HG03280 (cell line): ENCODE results near the gene SLC25A33.
"Not testable (repeated sequence)": the region's sequence is repeated elsewhere in the genome, so short reads cannot be mapped to it uniquely, and the experiment has no call there.

ENCODE experiments used
- ATAC-seq: cut with Tn5 transposase; IDR thresholded peaks from one replicate; pipeline ENCODE4 v1.9.1; 2021; ENCODE audit warnings: mild to moderate bottlenecking, moderate library complexity; ENCODE audit not compliant: unreplicated experiment

Gene SLC25A33

DNA sequence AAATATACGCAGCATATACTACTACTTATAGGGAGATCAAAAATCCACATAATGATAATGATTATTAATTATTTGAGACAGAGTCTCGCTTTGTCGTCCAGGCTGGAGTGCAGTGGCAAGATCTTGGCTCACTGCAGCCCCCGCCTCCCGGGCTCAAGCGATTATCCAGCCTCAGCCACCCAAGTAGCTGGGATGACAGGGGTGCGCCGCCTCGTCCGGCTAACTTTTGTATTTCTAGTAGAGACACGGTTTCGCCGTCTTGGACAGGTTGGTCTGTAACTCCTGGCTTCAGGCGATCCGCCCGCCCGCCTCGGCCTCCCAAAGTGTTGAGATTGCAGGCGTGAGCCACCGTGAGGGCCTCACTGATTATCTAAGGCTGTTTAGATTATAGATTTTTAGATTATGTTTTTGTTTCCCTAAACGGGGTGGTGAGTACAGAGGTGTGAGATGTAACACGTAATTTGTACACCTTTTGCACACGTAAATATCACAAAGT lies 548 bp upstream of the SLC25A33 start:
- no peak for ATAC-seq

DNA sequence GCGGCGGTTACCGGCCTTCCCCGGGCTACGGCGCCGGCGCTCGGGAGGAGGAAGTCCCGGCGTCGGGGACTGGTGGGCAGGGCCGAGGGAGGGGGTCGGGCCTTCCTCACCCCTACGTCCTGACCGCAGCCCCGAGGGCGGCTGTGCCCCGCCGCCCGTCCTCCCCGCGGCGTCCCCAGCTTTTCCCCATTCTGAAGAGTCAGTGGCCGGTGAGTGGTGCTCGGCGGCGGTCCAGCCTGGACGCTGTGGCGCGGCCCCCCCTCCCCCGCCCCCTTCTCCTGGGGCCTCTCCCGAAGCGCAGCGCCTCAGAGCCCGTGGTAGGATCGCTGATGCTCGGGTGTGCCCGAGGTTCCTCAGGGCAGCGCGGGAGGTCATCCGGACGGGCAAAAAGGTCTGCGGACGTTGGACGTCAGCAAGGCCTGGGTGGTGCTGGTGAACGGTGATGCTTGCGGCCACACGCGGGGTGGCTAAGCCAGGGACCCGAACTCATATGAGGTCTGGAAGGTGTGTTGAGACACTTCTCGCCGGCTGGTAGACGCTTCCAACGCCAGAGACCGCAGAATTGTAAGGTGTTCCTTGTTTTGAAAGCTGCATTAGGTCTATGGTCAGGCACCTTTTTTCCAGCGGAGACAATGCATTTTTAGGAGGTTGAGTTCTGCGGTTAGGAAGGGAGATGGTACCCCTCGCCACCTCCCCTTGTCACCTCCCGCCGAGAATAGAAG lies 725 bp downstream of the SLC25A33 start:
- ATAC-seq, result peak; percentile 45

DNA sequence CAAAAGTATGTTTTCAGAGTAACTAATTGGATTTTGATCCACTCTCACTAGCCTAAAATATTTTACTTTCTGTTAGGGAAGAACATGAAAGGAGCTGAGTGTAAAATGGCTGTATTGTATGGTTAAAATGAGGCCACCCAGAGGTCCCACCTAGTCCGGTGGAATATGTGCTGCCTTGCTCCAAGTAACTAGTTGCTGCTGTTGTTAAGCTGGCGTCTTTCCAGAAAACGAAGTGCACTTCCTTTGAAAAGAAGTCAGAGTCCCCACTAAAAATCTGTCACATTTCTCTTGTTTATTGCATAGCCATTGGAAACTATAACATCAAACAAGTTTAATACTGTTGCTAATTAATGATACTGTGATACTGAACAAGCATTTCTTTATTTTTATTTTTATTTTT lies 3.2 kb downstream of the SLC25A33 start:
- ATAC-seq, result no peak

DNA sequence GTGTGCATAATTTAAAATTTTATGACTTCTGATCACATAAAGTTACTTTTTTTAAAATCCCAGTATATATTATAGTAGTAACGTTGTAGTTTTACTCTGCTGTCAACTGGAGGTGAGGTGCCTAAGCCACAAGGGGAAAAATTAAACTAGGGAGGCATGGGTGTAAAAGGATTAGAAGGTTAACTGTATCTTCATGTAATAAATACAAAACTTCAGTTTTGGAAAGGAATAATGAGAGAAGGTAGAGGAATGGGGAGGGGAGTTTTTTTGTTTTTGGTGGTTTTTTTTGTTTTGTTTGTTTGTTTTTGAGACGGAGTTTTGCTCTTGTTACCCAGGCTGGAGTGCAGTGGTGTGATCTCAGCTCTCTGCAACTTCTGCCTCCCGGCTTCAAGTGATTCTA lies 5.7 kb downstream of the SLC25A33 start:
- no peak for ATAC-seq

DNA sequence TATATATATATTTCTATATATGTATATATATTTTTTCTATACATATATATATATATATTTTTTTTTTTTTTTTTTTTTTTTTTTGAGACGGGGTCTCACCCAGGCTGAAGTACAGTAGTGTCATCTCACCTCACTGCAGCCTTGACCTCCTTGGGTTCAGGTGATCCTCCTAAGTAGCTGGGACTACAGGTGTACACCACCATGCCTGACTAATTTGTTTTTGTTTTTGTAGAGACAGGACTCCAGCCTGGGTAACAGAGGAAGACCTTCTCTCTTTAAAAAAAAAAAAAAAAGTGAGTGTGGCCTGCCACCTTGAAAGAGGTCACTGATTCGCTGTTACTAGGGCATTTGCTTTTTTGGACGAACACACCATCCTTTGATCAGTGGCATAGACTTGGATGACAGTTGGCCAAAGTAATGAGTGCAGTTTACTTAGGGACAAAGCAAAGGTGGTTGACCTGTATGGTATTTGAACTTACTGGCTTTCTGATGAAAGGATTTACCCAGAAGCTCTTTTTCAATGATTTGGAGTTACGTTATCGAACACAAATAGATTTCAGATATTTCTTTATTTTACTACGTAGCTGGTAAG lies 10.8 kb downstream of the SLC25A33 start:
- ATAC-seq, result no peak

DNA sequence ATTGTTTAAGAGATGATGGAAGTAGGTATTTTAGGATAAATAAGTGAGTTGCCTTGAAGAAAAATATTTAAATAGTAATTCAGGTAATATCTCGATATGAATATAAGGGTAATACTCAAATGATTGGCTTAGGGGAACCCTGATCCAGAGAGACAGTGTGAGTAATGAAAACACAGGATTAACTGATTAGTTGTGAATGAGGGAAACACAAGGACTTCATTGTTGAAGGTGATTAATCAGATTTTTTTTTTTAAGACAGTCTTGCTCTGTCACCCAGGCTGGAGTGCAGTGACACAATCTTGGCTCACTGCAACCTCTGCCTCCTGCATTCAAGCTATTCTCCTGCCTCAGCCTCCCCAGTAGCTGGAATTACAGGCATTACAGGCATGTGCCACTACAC lies 12.7 kb downstream of the SLC25A33 start:
- no peak for ATAC-seq

DNA sequence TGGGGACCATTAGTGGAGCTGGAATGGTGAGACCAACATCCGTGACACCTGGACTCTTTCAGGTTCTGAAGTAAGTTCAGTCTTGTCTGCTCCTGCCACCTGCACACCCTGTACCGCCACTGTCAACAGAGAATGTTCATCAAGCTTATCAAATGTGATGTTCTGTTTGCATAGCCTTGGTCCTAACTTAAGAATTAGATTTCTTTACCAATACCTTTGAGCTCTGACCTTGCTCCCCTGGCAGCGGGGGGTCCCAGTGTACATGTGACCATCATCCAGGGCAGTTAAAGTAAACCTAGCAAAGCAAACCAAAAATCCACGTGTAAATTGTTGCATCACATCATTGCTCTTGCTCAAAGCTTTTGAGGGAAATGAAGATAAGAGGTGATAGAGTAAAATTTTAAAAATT lies 14.5 kb downstream of the SLC25A33 start:
- ATAC-seq, result no peak

DNA sequence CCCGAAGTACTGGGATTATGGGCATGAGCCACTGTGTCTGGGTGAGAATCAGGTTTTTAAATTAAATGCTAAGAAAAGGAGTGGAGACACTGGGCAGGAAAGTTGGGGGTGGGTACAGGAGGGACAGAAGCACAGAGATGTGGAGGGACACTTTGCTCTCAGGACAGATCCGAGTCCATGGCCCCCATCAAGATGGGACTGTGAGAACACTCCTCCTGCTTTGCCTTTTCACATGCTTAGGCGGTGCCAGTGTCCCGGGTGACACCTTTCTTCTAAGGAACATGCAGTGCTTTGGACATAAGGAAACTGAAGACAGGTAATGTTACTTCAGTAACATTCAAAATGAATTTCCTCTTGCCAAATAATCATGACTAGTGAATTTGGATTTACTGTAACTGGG lies 16.7 kb downstream of the SLC25A33 start:
- no peak for ATAC-seq

DNA sequence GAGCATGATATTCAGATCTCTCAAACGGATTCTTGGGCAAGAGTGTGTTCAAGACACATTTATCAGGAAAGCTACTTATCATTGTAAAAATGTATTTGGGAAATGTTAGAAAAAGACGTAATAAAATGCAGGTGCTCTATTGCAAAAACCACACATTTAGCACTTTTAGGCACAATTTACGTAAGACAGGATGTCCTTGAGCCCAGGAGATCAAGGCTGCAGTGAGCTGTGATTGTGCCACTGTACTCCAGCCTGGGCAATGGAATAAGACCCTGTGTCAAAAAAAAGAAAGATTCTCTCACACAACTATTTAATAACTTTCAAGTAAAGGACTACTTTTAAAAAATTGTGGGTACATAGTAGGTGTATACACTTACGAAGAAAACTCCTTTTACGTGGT lies 18.4 kb downstream of the SLC25A33 start:
- ATAC-seq, result no peak

DNA sequence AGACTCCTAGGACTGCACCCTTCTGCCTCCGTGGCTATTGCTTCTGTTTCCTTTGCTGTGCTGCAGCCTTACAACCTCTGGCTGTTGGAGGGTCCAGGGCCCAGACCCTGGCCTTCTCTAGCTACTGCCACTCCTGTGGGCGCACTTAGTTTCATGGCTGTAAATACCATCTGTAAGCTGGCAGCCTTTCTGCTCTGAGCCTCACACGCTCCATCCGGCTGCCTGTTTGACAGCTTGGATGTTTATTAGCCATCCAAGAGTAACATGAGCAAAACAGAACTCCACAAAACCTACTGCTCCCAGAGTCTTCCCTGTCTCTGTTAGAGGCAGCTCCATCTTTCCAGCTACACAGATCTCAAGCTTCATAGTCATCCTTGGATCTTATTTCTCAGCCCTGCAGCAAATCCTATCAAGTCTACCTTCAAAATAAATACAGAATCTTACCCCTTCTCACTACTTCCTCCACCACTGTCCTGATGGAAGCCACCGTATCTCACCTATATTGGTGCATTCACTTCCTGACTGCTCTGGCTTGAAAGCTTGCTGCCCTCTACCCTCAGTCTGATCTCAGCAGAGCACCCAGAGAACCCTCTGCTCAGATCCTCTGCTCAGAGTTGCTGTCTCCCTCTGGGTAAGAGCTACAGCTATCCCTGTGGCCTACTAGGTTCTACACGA lies 19.1 kb downstream of the SLC25A33 start:
- ATAC-seq, result no peak

DNA sequence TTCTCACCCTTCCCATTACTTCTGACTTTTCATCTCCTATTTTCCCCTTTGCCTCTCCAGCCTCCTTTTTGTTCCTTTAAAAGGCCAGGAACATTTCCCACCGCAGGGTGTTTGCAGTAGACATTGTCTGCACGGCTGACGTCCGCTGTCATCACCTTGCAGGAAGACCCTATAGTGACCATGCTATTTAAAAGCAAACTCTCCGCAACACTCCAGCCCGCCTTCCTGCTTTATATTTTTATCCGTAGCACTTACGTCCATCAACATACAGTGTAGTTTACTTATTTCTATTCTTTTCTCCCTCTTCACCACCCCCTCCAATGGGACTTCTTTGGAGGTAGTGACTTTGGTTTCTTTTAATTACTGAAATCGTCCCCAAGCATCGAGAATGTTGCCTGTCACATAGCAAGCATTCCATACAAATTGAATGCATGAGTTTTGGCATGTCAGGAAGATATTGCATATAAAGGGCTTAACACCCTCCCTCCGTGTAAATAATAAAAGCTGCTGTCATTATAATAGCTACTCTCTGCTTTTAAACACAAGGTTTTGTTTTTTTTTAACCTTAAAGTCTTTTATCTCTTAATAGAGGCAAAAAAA lies 19.8 kb downstream of the SLC25A33 start:
- ATAC-seq, result no peak

DNA sequence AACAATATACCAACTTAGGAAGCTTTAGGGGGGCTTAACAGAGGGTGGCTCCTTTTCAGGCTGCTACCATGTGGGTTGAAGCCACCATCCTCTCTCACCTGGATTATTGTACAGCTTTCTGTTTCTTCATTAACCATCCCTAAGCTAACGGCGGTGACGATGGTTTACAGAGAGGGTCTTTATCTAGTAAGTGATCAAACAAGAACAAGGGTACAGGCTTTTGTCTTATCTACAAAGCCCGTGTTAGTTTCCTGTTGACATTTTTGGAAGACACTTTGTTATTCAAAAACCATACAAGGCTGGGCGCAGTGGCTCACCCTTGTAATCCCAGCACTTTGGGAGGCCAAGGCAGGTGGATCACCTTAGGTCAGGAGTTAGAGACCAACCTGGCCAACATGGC lies 20.4 kb downstream of the SLC25A33 start:
- no peak for ATAC-seq

DNA sequence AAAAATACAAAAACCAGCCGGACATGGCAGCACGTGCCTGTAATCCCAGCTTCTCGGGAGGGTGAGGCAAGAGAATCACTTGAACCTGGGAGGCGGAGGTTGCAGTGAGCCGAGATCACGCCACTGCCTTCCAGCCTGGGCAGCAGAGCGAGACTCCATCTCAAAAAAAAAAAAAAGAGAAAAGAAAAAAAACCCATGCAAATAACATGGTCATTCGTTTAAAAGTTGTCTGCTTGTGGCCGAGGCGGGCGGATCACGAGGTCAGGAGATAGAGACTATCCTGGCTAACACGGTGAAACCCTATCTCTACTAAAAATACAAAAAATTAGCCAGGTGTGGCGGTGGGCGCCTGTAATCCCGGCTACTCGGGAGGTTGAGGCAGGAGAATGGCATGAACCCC lies 20.8 kb downstream of the SLC25A33 start:
- ATAC-seq, result not testable (repeated sequence)

DNA sequence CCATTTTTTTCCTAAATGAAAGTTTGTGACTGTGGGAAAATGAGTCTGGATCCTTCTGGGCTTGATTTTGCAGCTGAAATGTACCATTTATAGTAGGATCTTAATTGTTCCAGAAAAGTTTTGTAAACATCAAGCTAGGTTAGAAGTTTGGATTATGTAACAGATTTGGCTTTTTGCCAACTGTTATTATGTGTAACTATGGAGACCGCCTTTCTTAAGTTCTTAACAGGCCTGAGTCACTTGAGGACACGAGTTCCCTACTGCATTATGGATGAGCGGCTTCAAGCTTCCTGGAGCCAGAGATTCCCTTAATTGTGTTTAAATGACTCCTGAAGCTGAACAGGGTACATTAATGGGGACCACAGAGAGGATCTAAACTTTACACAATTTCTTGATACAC lies 22.2 kb downstream of the SLC25A33 start:
- ATAC-seq, result no peak

DNA sequence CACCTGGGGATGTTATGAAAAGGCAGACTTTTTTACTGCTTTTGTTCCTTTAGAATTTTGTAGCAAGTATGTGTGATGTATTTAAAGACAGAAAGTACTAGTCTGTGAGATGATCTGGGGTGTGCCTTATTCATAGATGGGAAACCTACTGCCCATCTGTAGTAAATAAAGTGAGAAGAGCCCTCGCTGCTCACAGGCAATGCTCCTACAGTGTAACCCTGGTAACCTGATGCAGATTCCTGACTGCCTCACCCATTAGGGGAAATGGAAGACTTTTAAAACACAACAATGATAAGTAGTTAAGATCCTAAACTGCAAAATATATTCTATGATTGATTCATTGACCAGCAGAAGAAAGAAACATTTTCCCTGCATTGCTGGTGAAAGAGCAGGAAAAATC lies 30.0 kb downstream of the SLC25A33 start:
- no peak for ATAC-seq

DNA sequence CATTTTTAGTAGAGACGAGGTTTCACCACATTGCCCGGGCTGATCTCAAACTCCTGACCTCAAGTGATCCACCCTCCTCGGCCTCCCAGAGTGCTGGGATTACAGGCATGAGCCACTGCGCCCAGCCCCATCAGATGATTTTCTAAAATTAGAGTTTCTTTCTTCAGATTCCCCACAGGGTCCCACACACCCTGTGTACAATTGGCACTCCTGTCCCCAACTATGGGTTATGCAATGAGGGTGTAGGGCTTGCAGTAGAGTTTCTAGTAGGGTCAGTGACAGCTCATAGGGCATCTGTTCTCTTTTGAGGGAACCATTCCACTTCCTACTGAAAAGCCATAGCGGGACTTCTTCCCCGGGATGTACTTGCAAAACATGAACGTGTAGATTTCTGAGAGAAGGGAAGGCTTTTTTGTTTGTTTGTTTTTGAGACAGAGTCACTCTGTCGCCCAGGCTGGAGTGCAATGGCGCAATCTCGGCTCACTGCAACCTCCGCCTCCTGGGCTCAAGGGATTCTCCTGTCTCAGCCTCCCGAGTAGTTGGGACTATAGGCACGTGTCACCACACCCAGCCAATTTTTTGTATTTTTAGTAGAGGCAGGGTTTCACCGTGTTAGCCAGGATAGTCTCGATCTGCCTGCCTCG lies 31.7 kb downstream of the SLC25A33 start:
- ATAC-seq, result not testable (repeated sequence)

DNA sequence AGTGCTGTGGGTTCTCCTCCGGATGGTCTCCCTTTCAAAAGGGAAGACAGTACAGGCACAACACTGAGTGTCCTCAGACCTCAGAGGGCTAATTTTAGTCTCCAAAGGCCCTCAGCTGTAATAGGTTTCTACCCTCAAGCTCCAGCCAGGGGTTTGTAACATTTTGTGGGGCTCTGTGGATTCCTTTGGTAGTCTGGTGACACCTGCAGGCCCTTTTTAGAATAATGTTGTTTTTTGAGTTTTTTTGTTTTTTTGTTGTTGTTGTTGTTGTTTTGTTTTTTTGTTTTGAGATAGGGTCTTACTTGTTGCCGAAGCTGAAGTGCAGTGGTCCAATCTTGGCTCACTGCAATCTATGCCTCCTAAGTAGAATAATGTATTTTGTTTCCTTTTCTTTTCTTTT lies 34.5 kb downstream of the SLC25A33 start:
- no peak for ATAC-seq

DNA sequence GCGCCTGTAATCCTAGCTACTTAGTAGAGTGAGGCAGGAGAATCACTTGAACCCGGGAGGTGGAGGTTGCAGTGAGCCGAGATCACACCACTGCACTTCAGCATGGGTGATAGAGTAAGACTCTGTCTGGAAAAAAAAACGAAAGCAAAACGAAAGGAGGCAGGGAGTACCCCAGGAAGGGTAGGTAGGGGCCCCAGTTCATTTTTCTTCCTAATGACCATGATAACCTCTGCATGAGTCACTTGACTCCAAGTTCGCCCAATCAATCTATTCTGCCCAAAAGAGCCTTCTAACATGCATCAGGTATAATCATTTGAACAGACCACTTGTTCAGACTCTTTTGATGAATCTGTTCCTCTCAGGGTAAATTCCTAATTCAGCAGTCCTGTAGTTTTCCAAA lies 36.2 kb downstream of the SLC25A33 start:
- no peak for ATAC-seq

DNA sequence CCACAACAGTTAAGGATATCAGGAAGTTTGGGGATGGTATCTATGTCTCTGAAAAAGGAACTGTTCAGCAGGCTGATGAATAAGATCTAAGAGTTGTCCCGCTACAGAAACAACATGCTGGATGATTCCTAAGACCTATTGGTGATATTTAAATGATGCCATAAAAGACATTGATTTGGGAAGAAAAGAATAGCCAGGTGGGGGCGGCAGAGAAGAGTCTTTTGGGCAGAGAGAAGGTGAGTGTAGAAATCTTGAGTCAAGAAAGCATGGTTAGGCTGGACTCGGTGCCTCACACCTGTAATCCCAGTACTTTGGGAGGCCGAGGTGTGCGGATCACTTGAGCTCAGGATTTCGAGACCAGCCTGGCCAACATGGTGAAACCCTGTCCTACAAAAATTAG lies 37.6 kb downstream of the SLC25A33 start:
- ATAC-seq, result no peak

DNA sequence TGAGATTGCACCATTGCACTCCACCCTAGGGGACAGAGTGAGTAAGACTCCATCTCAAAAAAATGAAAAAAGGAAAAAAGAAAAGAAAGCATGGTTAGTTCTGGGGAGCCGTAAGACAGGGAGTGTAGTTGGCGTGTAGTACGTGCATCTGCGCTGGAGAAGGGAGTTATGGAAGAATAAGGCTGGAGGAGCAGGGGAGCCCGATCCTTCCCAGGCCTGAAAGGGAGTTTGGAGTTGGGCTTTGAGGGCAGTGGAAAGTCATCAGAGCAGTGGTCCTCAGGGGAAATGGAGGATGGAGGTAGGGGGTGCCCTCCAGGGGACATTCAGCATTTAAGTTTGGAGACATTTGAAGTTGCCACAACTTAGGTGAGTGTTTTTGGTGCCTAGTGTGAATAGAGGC lies 38.2 kb downstream of the SLC25A33 start:
- ATAC-seq, result no peak

DNA sequence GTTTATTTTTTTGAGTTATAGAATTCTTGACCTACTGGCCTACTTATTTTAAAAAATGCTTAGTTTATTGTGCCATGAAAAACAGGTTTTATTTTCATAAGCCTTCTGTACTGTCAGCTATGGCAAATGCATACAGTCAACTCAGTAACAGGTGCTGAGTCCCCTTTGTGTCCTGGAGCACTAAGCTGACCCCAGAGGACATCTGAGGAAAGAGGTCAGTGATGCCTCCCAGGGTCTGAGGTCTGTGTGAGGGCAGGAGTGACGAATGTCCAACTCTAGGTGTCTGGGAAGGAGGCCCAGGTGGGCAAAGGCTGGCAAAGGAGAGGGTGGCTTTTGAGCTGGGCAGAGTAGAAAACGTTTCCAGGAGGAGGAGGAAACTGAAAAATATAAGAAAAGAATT lies 41.7 kb downstream of the SLC25A33 start:
- no peak for ATAC-seq
